ENCODE data around the gene ZNF385C. TPM values are rescaled to one million over a fixed set of nuclear protein-coding genes. Genes with fewer than 3 reads are reported as not detected.

Gene ZNF385C
- total RNA-seq, 3 donors from 2014 or later = 0.48 to 1.0 (median 0.66) TPM

DNA sequence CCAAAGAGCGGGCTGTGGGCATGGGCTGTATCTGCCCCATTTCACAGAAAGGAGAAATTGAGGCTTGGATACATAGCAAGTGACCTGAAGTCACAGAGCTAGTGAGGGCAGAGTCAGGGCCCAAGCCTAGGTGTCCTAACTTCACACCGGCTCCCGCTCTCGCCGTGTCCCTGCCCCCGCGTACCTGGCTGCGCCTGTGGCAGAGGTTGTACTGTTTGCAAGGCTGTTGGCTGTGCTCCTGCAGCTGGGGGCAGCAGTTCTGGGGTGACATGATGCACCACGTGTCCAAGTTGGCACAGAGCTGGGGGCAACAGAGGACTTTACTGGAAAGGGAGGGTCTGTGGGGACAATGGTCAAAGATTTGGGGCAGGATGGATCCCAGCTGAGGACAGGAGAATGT lies 10.8 kb upstream of the ZNF385C start:
- Histone ChIP-seq H3K4me3 (no peak overlapping the region), H3K4me1 (peaks cover 6 to 9% of the 10 kb centered on the region in 2 donors), H3K27ac (no peak overlapping the region), H3K9me3 (no peaks in the 10 kb centered on the region), H3K27me3 (no peaks in the 10 kb centered on the region), H3K36me3 (no peaks in the 10 kb centered on the region)
- no peak for DNase-seq (ENCODE audit: low spot score in 2 of 2)
- TF ChIP-seq POLR2A (IDR thresholded peaks at IDR 0.05) (no peak), POLR2AphosphoS5 (IDR thresholded peaks at IDR 0.05) (no peak)
- TF ChIP-seq, protein P1, sequence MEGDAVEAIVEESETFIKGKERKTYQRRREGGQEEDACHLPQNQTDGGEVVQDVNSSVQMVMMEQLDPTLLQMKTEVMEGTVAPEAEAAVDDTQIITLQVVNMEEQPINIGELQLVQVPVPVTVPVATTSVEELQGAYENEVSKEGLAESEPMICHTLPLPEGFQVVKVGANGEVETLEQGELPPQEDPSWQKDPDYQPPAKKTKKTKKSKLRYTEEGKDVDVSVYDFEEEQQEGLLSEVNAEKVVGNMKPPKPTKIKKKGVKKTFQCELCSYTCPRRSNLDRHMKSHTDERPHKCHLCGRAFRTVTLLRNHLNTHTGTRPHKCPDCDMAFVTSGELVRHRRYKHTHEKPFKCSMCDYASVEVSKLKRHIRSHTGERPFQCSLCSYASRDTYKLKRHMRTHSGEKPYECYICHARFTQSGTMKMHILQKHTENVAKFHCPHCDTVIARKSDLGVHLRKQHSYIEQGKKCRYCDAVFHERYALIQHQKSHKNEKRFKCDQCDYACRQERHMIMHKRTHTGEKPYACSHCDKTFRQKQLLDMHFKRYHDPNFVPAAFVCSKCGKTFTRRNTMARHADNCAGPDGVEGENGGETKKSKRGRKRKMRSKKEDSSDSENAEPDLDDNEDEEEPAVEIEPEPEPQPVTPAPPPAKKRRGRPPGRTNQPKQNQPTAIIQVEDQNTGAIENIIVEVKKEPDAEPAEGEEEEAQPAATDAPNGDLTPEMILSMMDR (IDR thresholded peaks at IDR 0.05) = no peak
- intact Hi-C loops (cut with DNase I; ENCODE audit: low total_unique reads) = loop anchor here (10.0 kb wide), 1 partner anchor 144 kb away; the partner anchor contains the start of gene CNP

DNA sequence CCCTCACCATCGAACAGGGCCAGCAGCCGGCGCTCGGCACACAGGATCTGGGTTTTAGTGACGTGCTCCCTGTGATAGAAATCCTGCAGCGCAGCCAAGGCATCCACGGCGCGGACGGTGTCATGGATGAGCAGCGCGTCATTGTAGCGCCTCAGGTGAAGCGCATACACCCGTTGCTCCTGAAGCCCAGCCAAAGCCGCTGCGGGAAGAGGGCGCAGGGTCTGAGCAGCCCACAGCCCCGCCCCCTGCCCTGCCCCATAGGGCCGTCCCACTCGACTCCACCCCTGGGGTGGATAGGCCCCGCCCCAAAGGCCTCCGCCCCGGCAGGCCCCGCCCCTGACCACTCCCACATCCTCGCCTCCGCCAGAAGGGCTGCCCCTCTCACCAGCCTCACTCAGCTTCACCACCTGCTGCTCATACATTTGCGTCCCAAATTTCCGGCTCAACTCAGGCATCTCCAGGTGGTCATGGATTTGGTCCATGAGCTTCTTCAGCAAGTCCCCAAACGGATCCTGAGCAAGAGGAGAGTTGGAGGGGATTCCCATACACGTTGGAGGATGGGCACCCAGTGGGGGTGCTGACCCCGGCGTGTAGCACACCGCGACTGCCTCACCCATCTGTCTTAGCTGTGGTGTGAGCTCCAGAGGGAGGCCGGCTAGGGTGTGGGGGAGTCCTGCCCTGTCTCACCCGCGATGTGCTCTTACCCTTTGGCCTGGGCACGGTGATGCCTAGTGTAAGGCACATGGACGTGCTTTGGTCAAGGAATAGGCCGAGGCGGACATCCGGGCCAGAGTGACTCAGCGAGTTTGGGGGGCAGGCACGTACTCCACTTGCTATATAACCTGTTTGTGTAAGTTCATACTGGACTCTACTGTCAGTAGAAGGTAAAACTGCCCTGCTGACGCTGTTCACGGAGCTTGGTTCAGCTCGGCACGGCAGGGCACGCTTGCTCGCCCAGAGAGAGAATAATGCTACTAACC lies 9.6 kb upstream of the ZNF385C start:
- Histone ChIP-seq H3K27ac (no peak overlapping the region), H3K9me3 (no peaks in the 10 kb centered on the region), H3K36me3 (no peaks in the 10 kb centered on the region), H3K4me3 (peak overlapping the region in 1 of 3 donors; percentile 36), H3K4me1 (peaks cover 2 to 5% of the 10 kb centered on the region in 2 donors), H3K27me3 (no peaks in the 10 kb centered on the region)
- intact Hi-C loops (cut with DNase I; ENCODE audit: low total_unique reads) = loop anchor here (10.0 kb wide), 1 partner anchor 143 kb away; the partner anchor contains the start of gene CNP
- DNase-seq (ENCODE audit: low spot score in 2 of 2) = no peak
- TF ChIP-seq POLR2A (IDR thresholded peaks at IDR 0.05) (no peak), POLR2AphosphoS5 (IDR thresholded peaks at IDR 0.05) (no peak)
- TF ChIP-seq, protein P1 (IDR thresholded peaks at IDR 0.05) = no peak

DNA sequence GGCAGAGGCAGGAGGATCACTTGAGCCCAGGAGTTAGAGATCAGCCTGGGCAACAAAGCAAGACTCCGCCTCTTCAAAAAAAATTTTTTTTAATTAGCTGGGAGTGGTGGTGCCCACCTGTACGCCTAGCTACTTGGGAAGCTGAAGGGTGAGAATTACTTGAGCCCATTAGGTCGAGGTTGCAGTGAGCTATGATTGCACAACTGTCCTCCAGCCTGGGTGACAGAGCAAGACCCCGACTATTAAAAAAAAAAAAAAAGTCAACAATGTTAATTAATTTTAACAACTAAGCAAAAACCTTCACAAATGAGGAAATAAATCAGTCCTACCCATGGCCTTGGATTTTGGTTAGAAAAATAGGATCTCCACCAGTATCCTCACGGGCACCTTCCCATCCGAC lies 8.9 kb upstream of the ZNF385C start:
- TF ChIP-seq POLR2A (IDR thresholded peaks at IDR 0.05) = no peak
- TF ChIP-seq, protein P1 (IDR thresholded peaks at IDR 0.05) = no peak
- TF ChIP-seq POLR2AphosphoS5 (IDR thresholded peaks at IDR 0.05) = no peak
- intact Hi-C loops (cut with DNase I; ENCODE audit: low total_unique reads) = loop anchor here (10.0 kb wide), 1 partner anchor 142 kb away; the partner anchor contains the start of gene CNP
- peaks cover 0 to 3% of the 10 kb centered on the region in 2 donors for H3K4me1 ChIP-seq
- no peak overlapping the region for H3K27ac ChIP-seq
- no peaks in the 10 kb centered on the region for H3K9me3 ChIP-seq
- no peaks in the 10 kb centered on the region for H3K36me3 ChIP-seq
- DNase-seq (ENCODE audit: low spot score in 2 of 2) = no peak
- H3K4me3 ChIP-seq = peak overlapping the region in 1 of 3 donors; percentile 36
- no peaks in the 10 kb centered on the region for H3K27me3 ChIP-seq

DNA sequence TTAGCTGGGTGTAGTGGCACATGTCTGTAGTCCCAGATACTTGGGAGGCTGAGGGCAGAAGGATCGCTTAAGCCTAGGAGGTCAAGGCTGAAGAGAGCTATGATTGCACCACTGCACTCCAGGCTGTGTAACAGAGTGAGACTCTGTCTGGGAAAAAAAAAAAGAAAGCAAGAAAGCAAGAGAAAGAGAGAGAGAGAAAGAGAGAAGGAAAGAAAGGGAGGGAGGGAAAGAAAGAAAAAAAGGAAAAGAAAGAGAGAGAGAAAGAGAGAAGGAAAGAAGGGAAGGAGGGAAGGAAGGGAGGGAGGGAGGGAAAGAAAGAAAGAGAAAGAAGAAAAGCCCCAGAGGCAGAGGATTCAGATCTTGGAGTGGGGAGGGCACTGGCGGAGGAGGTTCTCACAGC lies 7.7 kb upstream of the ZNF385C start:
- Histone ChIP-seq H3K36me3 (no peaks in the 10 kb centered on the region), H3K27ac (no peak overlapping the region), H3K27me3 (no peaks in the 10 kb centered on the region), H3K4me3 (no peak overlapping the region), H3K4me1 (no peaks in the 10 kb centered on the region), H3K9me3 (no peaks in the 10 kb centered on the region)
- intact Hi-C loops (cut with DNase I; ENCODE audit: low total_unique reads) = loop anchor here (10.0 kb wide), 1 partner anchor 141 kb away; the partner anchor contains the start of gene CNP
- TF ChIP-seq, protein P1 (IDR thresholded peaks at IDR 0.05) = no peak
- TF ChIP-seq POLR2A (IDR thresholded peaks at IDR 0.05) (no peak), POLR2AphosphoS5 (IDR thresholded peaks at IDR 0.05) (no peak)
- no peak for DNase-seq (ENCODE audit: low spot score in 2 of 2)

DNA sequence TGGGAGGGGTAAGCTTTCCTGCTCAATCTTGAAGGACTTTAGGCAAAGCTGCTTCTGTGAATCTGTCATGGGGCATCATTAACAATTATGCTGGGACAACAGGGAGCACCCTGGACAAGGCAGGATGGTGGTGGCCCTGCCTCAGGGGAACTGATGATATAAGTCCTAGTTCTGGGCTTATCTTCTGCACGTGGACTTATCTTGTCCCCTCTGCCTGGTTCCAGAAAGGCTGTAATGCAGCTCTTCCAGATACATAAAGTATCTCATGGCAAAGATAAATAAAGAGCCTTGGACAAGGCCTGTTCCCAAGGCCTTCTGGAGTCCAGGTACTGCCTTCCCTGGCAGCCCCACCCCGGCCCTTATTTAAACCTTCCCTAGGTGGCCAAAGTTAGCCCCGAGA lies 6.0 kb upstream of the ZNF385C start:
- no peaks in the 10 kb centered on the region for H3K9me3 ChIP-seq
- H3K27me3 ChIP-seq = no peaks in the 10 kb centered on the region
- DNase-seq (ENCODE audit: low spot score in 2 of 2) = no peak
- no peaks in the 10 kb centered on the region for H3K36me3 ChIP-seq
- H3K4me1 ChIP-seq = no peaks in the 10 kb centered on the region
- TF ChIP-seq, protein P1 (IDR thresholded peaks at IDR 0.05) = no peak
- TF ChIP-seq POLR2A (IDR thresholded peaks at IDR 0.05) = no peak
- no peak for TF ChIP-seq POLR2AphosphoS5 (IDR thresholded peaks at IDR 0.05)
- intact Hi-C loops (cut with DNase I; ENCODE audit: low total_unique reads) = loop anchor here (10.0 kb wide), 1 partner anchor 139 kb away; the partner anchor contains the start of gene CNP
- no peak overlapping the region for H3K27ac ChIP-seq
- H3K4me3 ChIP-seq = no peak overlapping the region

Data from breast epithelium (tissue), 4 donors.